ENCODE data around the gene NUFIP1. TPM values are rescaled to one million over a fixed set of nuclear protein-coding genes. Genes with fewer than 3 reads are reported as not detected.
"Not testable (repeated sequence)": the region's sequence is repeated elsewhere in the genome, so short reads cannot be mapped to it uniquely, and the experiment has no call there.

Gene NUFIP1
- total RNA-seq, 1 donor from 2014 or later = 3.4 TPM

GRCh38 chr13:44969551-44970484 is 19.5 kb downstream of the NUFIP1 start:
- DNase-seq (ENCODE audit: low spot score) = no peak

GRCh38 chr13:44968434-44968815 is 20.8 kb downstream of the NUFIP1 start:
- DNase-seq (ENCODE audit: low spot score) = no peak

- DNase-seq (ENCODE audit: low spot score) = no peak
These were observed 21.4 kb downstream of the NUFIP1 start for GRCh38 chr13:44967704-44968433.

- no peak for DNase-seq (ENCODE audit: low spot score)
These were observed 27.3 kb downstream of the NUFIP1 start for GRCh38 chr13:44961997-44962396.

GRCh38 chr13:44955406-44955805 is 33.9 kb downstream of the NUFIP1 start:
- peak; percentile 21 for DNase-seq (ENCODE audit: low spot score)

- no peak for DNase-seq (ENCODE audit: low spot score)
These were observed 35.0 kb downstream of the NUFIP1 start for GRCh38 chr13:44954224-44954623.

GRCh38 chr13:44952671-44953070 is 36.6 kb downstream of the NUFIP1 start:
- DNase-seq (ENCODE audit: low spot score) = no peak

- DNase-seq (ENCODE audit: low spot score) = no peak
These were observed 38.1 kb downstream of the NUFIP1 start for GRCh38 chr13:44951184-44951583.

GRCh38 chr13:44943411-44943810 is 45.9 kb downstream of the NUFIP1 start:
- DNase-seq (ENCODE audit: low spot score) = not testable (repeated sequence)

- DNase-seq (ENCODE audit: low spot score) = no peak
These were observed 50.4 kb downstream of the NUFIP1 start for GRCh38 chr13:44938854-44939253.

GRCh38 chr13:44936246-44936645 is 53.0 kb downstream of the NUFIP1 start:
- no peak for DNase-seq (ENCODE audit: low spot score)

- no peak for DNase-seq (ENCODE audit: low spot score)
These were observed 54.5 kb downstream of the NUFIP1 start for GRCh38 chr13:44934724-44935123.

GRCh38 chr13:44932850-44933251 is 56.4 kb downstream of the NUFIP1 start:
- no peak for DNase-seq (ENCODE audit: low spot score)

GRCh38 chr13:44932171-44932849 is 57.0 kb downstream of the NUFIP1 start:
- DNase-seq (ENCODE audit: low spot score) = no peak

- no peak for DNase-seq (ENCODE audit: low spot score)
These were observed 58.2 kb downstream of the NUFIP1 start for GRCh38 chr13:44930963-44931623.

- DNase-seq (ENCODE audit: low spot score) = no peak
These were observed 59.0 kb downstream of the NUFIP1 start for GRCh38 chr13:44930280-44930679.

- no peak for DNase-seq (ENCODE audit: low spot score)
These were observed 59.6 kb downstream of the NUFIP1 start for GRCh38 chr13:44929692-44930091.

GRCh38 chr13:44927968-44928367 is 61.3 kb downstream of the NUFIP1 start:
- DNase-seq (ENCODE audit: low spot score) = no peak

GRCh38 chr13:44921931-44922758 is 67.1 kb downstream of the NUFIP1 start:
- no peak for DNase-seq (ENCODE audit: low spot score)

- no peak for DNase-seq (ENCODE audit: low spot score)
These were observed 67.9 kb downstream of the NUFIP1 start for GRCh38 chr13:44921246-44921877.

Data from mucosa of gallbladder (tissue), 1 donor.